PC-3 (cell line): ENCODE measurements around the gene FAM53B. TPM values are rescaled to one million over a fixed set of nuclear protein-coding genes. Genes with fewer than 3 reads are reported as not detected.

Source experiments
- ATAC-seq: fragments of 200-7000 bp; cut with Tn5 transposase; 2 replicates; pipeline ENCODE4 v1.9.1; 2020; ENCODE audit warnings: mild to moderate bottlenecking, moderate library complexity
- BruUV-seq: library from RNA; stranded (reverse); fragments of 400-500 nt; replicated peaks from 2 replicates; lab custom pipeline; 2021; lab: Mats Ljungman, UMichigan
- CTCF ChIA-PET: fragments of 300-600 bp; sonication (Branson Sonifier 250); formaldehyde crosslinking; loops from one replicate; lab custom pipeline; 2022; ENCODE audit warnings: antibody characterized with exemption; lab: Charles Lee
- POLR2A ChIA-PET: fragments of 300-600 bp; sonication (Branson Sonifier 250); formaldehyde crosslinking; loops from one replicate; lab custom pipeline; 2022; ENCODE audit warnings: antibody characterized with exemption; ENCODE audit not compliant: unreplicated experiment; lab: Charles Lee
- DNase-seq: peaks from one replicate; pipeline ENCODE4 v3.0.0-alpha.2; 2015
- H2AFZ ChIP-seq: fragments of 300-600 bp; sonication (generic); 2 replicates; pipeline ENCODE4 v1.6.0; 2016; ENCODE audit warnings: antibody characterized with exemption, low read length
- H3F3A ChIP-seq: fragments of 300-600 bp; sonication (generic); one replicate; pipeline ENCODE4 v1.6.0; 2017; ENCODE audit warnings: antibody characterized with exemption, low read length, control low read depth, mild to moderate bottlenecking; ENCODE audit not compliant: unreplicated experiment
- H3K27ac ChIP-seq: fragments of 300-600 bp; sonication (generic); 2 replicates; pipeline ENCODE4 v1.5.1; 2016; ENCODE audit warnings: mild to moderate bottlenecking, low read length
- H3K27me3 ChIP-seq: fragments of 300-600 bp; sonication (generic); 2 replicates; pipeline ENCODE4 v1.6.1; 2016; ENCODE audit warnings: low read length, mixed read lengths
- H3K36me3 ChIP-seq: fragments of 300-600 bp; sonication (generic); 2 replicates; pipeline ENCODE4 v1.6.1; 2016; ENCODE audit warnings: low read depth, mixed run types, low read length, mixed read lengths
- H3K4me1 ChIP-seq: fragments of 300-600 bp; sonication (generic); 2 replicates; pipeline ENCODE4 v1.5.1; 2016; ENCODE audit warnings: low read length; ENCODE audit not compliant: insufficient read depth
- H3K4me2 ChIP-seq: fragments of 300-600 bp; sonication (generic); 2 replicates; pipeline ENCODE4 v1.6.0; 2016; ENCODE audit warnings: low read length
- H3K4me3 ChIP-seq: fragments of 300-600 bp; sonication (generic); 2 replicates; pipeline ENCODE4 v1.5.1; 2016; ENCODE audit warnings: mild to moderate bottlenecking, low read length, mixed read lengths
- H3K79me2 ChIP-seq: fragments of 300-600 bp; sonication (generic); 2 replicates; pipeline ENCODE4 v1.6.1; 2017; ENCODE audit warnings: low read length, mixed read lengths
- H3K9ac ChIP-seq: fragments of 300-600 bp; sonication (generic); 2 replicates; pipeline ENCODE4 v1.6.0; 2016; ENCODE audit warnings: mild to moderate bottlenecking, low read length
- H3K9me2 ChIP-seq: fragments of 300-600 bp; sonication (generic); replicated peaks from 2 replicates; pipeline ENCODE4 v1.6.1; 2016; ENCODE audit warnings: mixed run types, low read length, mixed read lengths
- H3K9me3 ChIP-seq: fragments of 300-600 bp; sonication (generic); 2 replicates; pipeline ENCODE4 v1.6.1; 2016; ENCODE audit warnings: low read length, mixed read lengths
- H4K20me1 ChIP-seq: fragments of 300-600 bp; sonication (generic); 2 replicates; pipeline ENCODE4 v1.6.1; 2016; ENCODE audit warnings: low read length, mixed read lengths
- EZH2 ChIP-seq: fragments of 300-600 bp; sonication (generic); IDR thresholded peaks from one replicate; pipeline ENCODE4 v1.6.1; 2017; ENCODE audit warnings: antibody characterized with exemption, mild to moderate bottlenecking, low read length; ENCODE audit not compliant: unreplicated experiment
- EZH2phosphoT487 ChIP-seq: fragments of 300-600 bp; sonication (generic); IDR thresholded peaks from 2 replicates; pipeline ENCODE4 v1.6.1; 2018; ENCODE audit warnings: mild to moderate bottlenecking, antibody characterized with exemption, low read length, borderline replicate concordance
- intact Hi-C: fragments of 100-400 bp; cut with micrococcal nuclease; formaldehyde crosslinking; loops from 2 replicates; pipeline ENCODE4 v1.9.0; 2023
- total RNA-seq: library from RNA; depleted of rRNA; stranded (reverse); fragments of >200 nt; gene quantifications from 2 replicates; pipeline ENCODE4 v1.2.3, GENCODE V29; 2014
- TF ChIP-seq, protein P1 (sequence below): fragments of 300-600 bp; sonication (generic); conservative IDR thresholded peaks from 2 replicates; pipeline ENCODE4 v1.5.1; 2017; ENCODE audit warnings: antibody characterized with exemption, low read depth, mild to moderate bottlenecking, low read length

Gene FAM53B
- total RNA-seq, 1 experiment from 2014 or later: 19.4 TPM

DNA sequence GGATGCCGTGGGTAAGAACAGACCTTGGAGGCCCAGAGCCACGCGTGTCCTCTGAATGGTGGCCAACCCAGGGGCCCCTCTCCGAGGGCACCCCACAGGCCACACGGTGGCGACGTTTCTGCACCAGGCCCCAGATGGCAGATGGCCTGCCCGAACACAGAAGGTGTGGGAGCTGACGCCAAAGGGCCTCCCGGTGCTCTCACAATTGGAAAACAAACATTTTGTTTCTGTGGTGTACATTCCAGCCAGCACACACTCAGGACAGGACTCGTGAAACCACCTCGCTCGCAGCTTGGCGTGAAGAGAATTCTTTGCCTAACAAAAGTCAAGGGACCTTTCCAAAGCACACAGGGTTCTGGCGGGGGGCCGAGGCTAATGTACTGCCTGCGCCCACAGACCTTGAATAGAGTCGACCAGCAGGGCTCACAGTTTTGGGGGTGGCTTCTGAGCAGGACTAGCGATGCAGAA lies 112.1 kb downstream of the FAM53B start:
- Histone ChIP-seq H3K9me2 (no peaks in the 10 kb centered on the region), H2AFZ (no peak overlapping the region), H3K27ac (no peak overlapping the region), H3K9ac (no peak overlapping the region), H3K4me1 (peaks cover 5% of the 10 kb centered on the region), H3F3A (no peaks in the 10 kb centered on the region), H3K4me3 (no peak overlapping the region), H3K79me2 (no peaks in the 10 kb centered on the region), H3K9me3 (no peaks in the 10 kb centered on the region), H3K4me2 (no peak overlapping the region), H3K36me3 (no peaks in the 10 kb centered on the region), H4K20me1 (no peaks in the 10 kb centered on the region), H3K27me3 (no peaks in the 10 kb centered on the region)
- BruUV-seq: no TSS peak
- intact Hi-C loops: no loop called here
- DNase-seq (no peak), ATAC-seq (no peak)
- CTCF ChIA-PET: no interaction called here
- POLR2A ChIA-PET: no interaction called here
- TF ChIP-seq, protein P1, sequence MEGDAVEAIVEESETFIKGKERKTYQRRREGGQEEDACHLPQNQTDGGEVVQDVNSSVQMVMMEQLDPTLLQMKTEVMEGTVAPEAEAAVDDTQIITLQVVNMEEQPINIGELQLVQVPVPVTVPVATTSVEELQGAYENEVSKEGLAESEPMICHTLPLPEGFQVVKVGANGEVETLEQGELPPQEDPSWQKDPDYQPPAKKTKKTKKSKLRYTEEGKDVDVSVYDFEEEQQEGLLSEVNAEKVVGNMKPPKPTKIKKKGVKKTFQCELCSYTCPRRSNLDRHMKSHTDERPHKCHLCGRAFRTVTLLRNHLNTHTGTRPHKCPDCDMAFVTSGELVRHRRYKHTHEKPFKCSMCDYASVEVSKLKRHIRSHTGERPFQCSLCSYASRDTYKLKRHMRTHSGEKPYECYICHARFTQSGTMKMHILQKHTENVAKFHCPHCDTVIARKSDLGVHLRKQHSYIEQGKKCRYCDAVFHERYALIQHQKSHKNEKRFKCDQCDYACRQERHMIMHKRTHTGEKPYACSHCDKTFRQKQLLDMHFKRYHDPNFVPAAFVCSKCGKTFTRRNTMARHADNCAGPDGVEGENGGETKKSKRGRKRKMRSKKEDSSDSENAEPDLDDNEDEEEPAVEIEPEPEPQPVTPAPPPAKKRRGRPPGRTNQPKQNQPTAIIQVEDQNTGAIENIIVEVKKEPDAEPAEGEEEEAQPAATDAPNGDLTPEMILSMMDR: no peak
- no peak for TF ChIP-seq EZH2phosphoT487

DNA sequence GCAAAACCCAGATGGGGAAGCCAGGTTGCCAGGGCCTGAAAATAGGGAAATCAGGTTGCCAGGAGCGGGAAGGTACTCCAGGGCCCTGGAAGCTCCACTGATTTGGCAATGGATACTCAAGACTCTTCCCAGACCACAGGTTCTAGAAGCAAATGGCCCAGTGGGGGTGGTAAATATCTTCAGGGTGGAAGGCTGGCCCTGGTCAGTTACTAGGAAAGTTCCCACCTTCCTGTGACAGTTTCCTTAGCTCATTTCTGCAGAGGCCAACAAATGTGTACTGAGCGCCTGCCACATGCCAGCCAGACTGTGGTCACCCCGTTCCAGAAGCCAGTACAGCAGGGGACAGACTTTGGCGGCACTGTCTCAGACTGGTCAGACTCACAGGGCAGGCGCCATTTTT lies 113.6 kb downstream of the FAM53B start:
- Histone ChIP-seq H3K4me3 (no peak overlapping the region), H3F3A (no peaks in the 10 kb centered on the region), H3K9me2 (no peaks in the 10 kb centered on the region), H3K27me3 (no peaks in the 10 kb centered on the region), H2AFZ (no peak overlapping the region), H3K9me3 (no peaks in the 10 kb centered on the region), H4K20me1 (no peaks in the 10 kb centered on the region), H3K4me1 (peaks cover 11% of the 10 kb centered on the region), H3K27ac (no peak overlapping the region), H3K36me3 (no peaks in the 10 kb centered on the region), H3K79me2 (no peaks in the 10 kb centered on the region), H3K9ac (no peak overlapping the region), H3K4me2 (no peak overlapping the region)
- no peak for DNase-seq
- ChIA-PET POLR2A (no interaction called here), CTCF (no interaction called here)
- BruUV-seq: no TSS peak
- ATAC-seq: no peak
- intact Hi-C loops: no loop called here
- TF ChIP-seq, protein P1: no peak
- TF ChIP-seq EZH2phosphoT487 (no peak), EZH2 (no peak)

DNA sequence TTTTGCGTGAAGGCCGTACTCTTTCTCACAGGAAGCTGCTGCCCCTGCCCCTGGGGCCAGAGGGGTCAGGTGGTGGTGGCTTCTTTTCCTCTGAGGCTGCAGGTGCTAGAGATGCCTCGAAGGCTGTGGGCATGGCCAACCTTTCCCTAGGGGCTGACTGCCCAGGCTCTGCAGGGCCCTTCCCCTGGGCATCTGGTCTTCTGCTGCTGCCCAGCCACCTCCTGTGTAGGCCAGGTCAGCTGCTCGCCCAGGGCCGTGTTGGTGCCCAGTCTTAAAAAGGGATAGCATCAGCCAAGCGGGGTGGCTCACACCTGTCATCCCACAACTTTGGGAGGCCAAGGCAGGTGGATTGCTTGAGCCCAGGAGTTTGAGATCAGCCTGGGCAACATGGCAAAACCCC lies 114.3 kb downstream of the FAM53B start:
- Histone ChIP-seq H3K4me1 (peaks cover 11% of the 10 kb centered on the region), H3F3A (no peaks in the 10 kb centered on the region), H3K9me3 (no peaks in the 10 kb centered on the region), H4K20me1 (no peaks in the 10 kb centered on the region), H3K9me2 (no peaks in the 10 kb centered on the region), H3K9ac (no peak overlapping the region), H3K36me3 (no peaks in the 10 kb centered on the region), H3K79me2 (no peaks in the 10 kb centered on the region), H2AFZ (no peak overlapping the region), H3K4me2 (no peak overlapping the region), H3K4me3 (no peak overlapping the region), H3K27ac (no peak overlapping the region), H3K27me3 (no peaks in the 10 kb centered on the region)
- ATAC-seq (no peak), DNase-seq (no peak)
- CTCF ChIA-PET: no interaction called here
- TF ChIP-seq EZH2phosphoT487 (no peak), EZH2 (no peak)
- TF ChIP-seq, protein P1: no peak
- intact Hi-C loops: no loop called here
- no TSS peak for BruUV-seq
- POLR2A ChIA-PET: no interaction called here
